ENCODE data around the gene NUP37. TPM values are rescaled to one million over a fixed set of nuclear protein-coding genes. Genes with fewer than 3 reads are reported as not detected.

Gene NUP37
- total and polyA plus RNA-seq, 2 donors, result 22.3 to 52.8 TPM

- no peaks in the 10 kb centered on the region for H3K9me3 ChIP-seq (ENCODE audit: control insufficient read depth in 2 of 2, insufficient read depth in 1 of 2, low read length in 1 of 2)
- peak overlapping the region in 1 of 2 donors; percentile 32 for H3K27ac ChIP-seq (ENCODE audit: low read depth in 1 of 2, low read length in 1 of 2)
- H3K4me3 ChIP-seq (ENCODE audit: low read length in 2 of 2), result no peak overlapping the region
- no peak for DNase-seq (ENCODE audit: low read depth in 6 of 9, low spot score in 9 of 9)
- peaks cover 2 to 8% of the 10 kb centered on the region in 2 donors for H3K4me1 ChIP-seq (ENCODE audit: control insufficient read depth in 2 of 2, insufficient read depth in 2 of 2, low read length in 2 of 2)
- WGBS, result 100% methylated on average over 4 of the region's 4 CpGs
- H3K27me3 ChIP-seq (ENCODE audit: control insufficient read depth in 2 of 2, insufficient read depth in 1 of 2, low read length in 1 of 2), result no peaks in the 10 kb centered on the region
- H3K36me3 ChIP-seq (ENCODE audit: control insufficient read depth in 2 of 2, insufficient read depth in 2 of 2, low read length in 1 of 2), result peaks cover 15 to 20% of the 10 kb centered on the region in 2 donors
Observed at GRCh38 chr12:102052192-102053061, 67.5 kb downstream of the NUP37 start.

- WGBS, result 95% methylated on average over 1 of the region's 1 CpG
- H3K4me1 ChIP-seq (ENCODE audit: control insufficient read depth in 2 of 2, insufficient read depth in 2 of 2, low read length in 2 of 2), result peaks cover 2 to 8% of the 10 kb centered on the region in 2 donors
- H3K36me3 ChIP-seq (ENCODE audit: control insufficient read depth in 2 of 2, insufficient read depth in 2 of 2, low read length in 1 of 2), result peaks cover 15 to 16% of the 10 kb centered on the region in 2 donors
- H3K27me3 ChIP-seq (ENCODE audit: control insufficient read depth in 2 of 2, insufficient read depth in 1 of 2, low read length in 1 of 2), result no peaks in the 10 kb centered on the region
- no peaks in the 10 kb centered on the region for H3K9me3 ChIP-seq (ENCODE audit: control insufficient read depth in 2 of 2, insufficient read depth in 1 of 2, low read length in 1 of 2)
- peak overlapping the region in 1 of 2 donors; percentile 32 for H3K27ac ChIP-seq (ENCODE audit: low read depth in 1 of 2, low read length in 1 of 2)
- no peak overlapping the region for H3K4me3 ChIP-seq (ENCODE audit: low read length in 2 of 2)
- no peak for DNase-seq (ENCODE audit: low read depth in 6 of 9, low spot score in 9 of 9)
Observed at GRCh38 chr12:102051431-102051965, 68.4 kb downstream of the NUP37 start.

- peak in 1 of 9 donors; percentile 23 for DNase-seq (ENCODE audit: low read depth in 6 of 9, low spot score in 9 of 9)
- WGBS, result 8% methylated on average over 1 of the region's 1 CpG
- no peaks in the 10 kb centered on the region for H3K27me3 ChIP-seq (ENCODE audit: control insufficient read depth in 2 of 2, insufficient read depth in 1 of 2, low read length in 1 of 2)
- H3K9me3 ChIP-seq (ENCODE audit: control insufficient read depth in 2 of 2, insufficient read depth in 1 of 2, low read length in 1 of 2), result no peaks in the 10 kb centered on the region
- H3K4me1 ChIP-seq (ENCODE audit: control insufficient read depth in 2 of 2, insufficient read depth in 2 of 2, low read length in 2 of 2), result peaks cover 2 to 8% of the 10 kb centered on the region in 2 donors
- peaks cover 15 to 19% of the 10 kb centered on the region in 2 donors for H3K36me3 ChIP-seq (ENCODE audit: control insufficient read depth in 2 of 2, insufficient read depth in 2 of 2, low read length in 1 of 2)
- peak overlapping the region in 1 of 2 donors; percentile 40 for H3K27ac ChIP-seq (ENCODE audit: low read depth in 1 of 2, low read length in 1 of 2)
- H3K4me3 ChIP-seq (ENCODE audit: low read length in 2 of 2), result no peak overlapping the region
Observed at GRCh38 chr12:102050660-102051430, 69.1 kb downstream of the NUP37 start.

- Histone ChIP-seq H3K36me3 (ENCODE audit: control insufficient read depth in 2 of 2, insufficient read depth in 2 of 2, low read length in 1 of 2) (peaks cover 7 to 19% of the 10 kb centered on the region in 2 donors), H3K4me1 (ENCODE audit: control insufficient read depth in 2 of 2, insufficient read depth in 2 of 2, low read length in 2 of 2) (peaks cover 0 to 7% of the 10 kb centered on the region in 2 donors), H3K27me3 (ENCODE audit: control insufficient read depth in 2 of 2, insufficient read depth in 1 of 2, low read length in 1 of 2) (no peaks in the 10 kb centered on the region), H3K27ac (ENCODE audit: low read depth in 1 of 2, low read length in 1 of 2) (peak overlapping the region in 1 of 2 donors; percentile 58), H3K9me3 (ENCODE audit: control insufficient read depth in 2 of 2, insufficient read depth in 1 of 2, low read length in 1 of 2) (no peaks in the 10 kb centered on the region), H3K4me3 (ENCODE audit: low read length in 2 of 2) (no peak overlapping the region)
- DNase-seq (ENCODE audit: low read depth in 6 of 9, low spot score in 9 of 9), result peak; percentile 32 to 90 (median 69)
- whole genome bisulfite sequencing, result 3% methylated on average over 1 of the region's 1 CpG
Observed at GRCh38 chr12:102043928-102044327, 76.0 kb downstream of the NUP37 start.

- no peak for DNase-seq (ENCODE audit: low read depth in 6 of 9, low spot score in 9 of 9)
- peaks cover 0 to 5% of the 10 kb centered on the region in 2 donors for H3K36me3 ChIP-seq (ENCODE audit: control insufficient read depth in 2 of 2, insufficient read depth in 2 of 2, low read length in 1 of 2)
- H3K4me3 ChIP-seq (ENCODE audit: low read length in 2 of 2), result no peak overlapping the region
- no peaks in the 10 kb centered on the region for H3K9me3 ChIP-seq (ENCODE audit: control insufficient read depth in 2 of 2, insufficient read depth in 1 of 2, low read length in 1 of 2)
- H3K27me3 ChIP-seq (ENCODE audit: control insufficient read depth in 2 of 2, insufficient read depth in 1 of 2, low read length in 1 of 2), result no peaks in the 10 kb centered on the region
- H3K27ac ChIP-seq (ENCODE audit: low read depth in 1 of 2, low read length in 1 of 2), result no peak overlapping the region
- no peaks in the 10 kb centered on the region for H3K4me1 ChIP-seq (ENCODE audit: control insufficient read depth in 2 of 2, insufficient read depth in 2 of 2, low read length in 2 of 2)
- WGBS, result 65% methylated on average over 3 of the region's 3 CpGs
Observed at GRCh38 chr12:102033991-102034745, 85.7 kb downstream of the NUP37 start.

- no peaks in the 10 kb centered on the region for H3K27me3 ChIP-seq (ENCODE audit: control insufficient read depth in 2 of 2, insufficient read depth in 1 of 2, low read length in 1 of 2)
- no peak for DNase-seq (ENCODE audit: low read depth in 6 of 9, low spot score in 9 of 9)
- H3K36me3 ChIP-seq (ENCODE audit: control insufficient read depth in 2 of 2, insufficient read depth in 2 of 2, low read length in 1 of 2), result no peaks in the 10 kb centered on the region
Observed at GRCh38 chr12:102031852-102032251, 88.1 kb downstream of the NUP37 start.

GRCh38 chr12:102029141-102029540 lies 90.8 kb downstream of the NUP37 start:
- 96% methylated on average over 4 of the region's 4 CpGs for WGBS
- H3K9me3 ChIP-seq (ENCODE audit: control insufficient read depth in 2 of 2, insufficient read depth in 1 of 2, low read length in 1 of 2), result no peaks in the 10 kb centered on the region
- no peak for DNase-seq (ENCODE audit: low read depth in 6 of 9, low spot score in 9 of 9)
- peaks cover 0 to under 1% of the 10 kb centered on the region in 2 donors for H3K36me3 ChIP-seq (ENCODE audit: control insufficient read depth in 2 of 2, insufficient read depth in 2 of 2, low read length in 1 of 2)
- H3K4me1 ChIP-seq (ENCODE audit: control insufficient read depth in 2 of 2, insufficient read depth in 2 of 2, low read length in 2 of 2), result no peaks in the 10 kb centered on the region
- H3K27ac ChIP-seq (ENCODE audit: low read depth in 1 of 2, low read length in 1 of 2), result no peak overlapping the region
- no peaks in the 10 kb centered on the region for H3K27me3 ChIP-seq (ENCODE audit: control insufficient read depth in 2 of 2, insufficient read depth in 1 of 2, low read length in 1 of 2)
- H3K4me3 ChIP-seq (ENCODE audit: low read length in 2 of 2), result no peak overlapping the region

More at GRCh38 chr12:102031852-102032251, 88.1 kb downstream of the NUP37 start:
- Histone ChIP-seq H3K9me3 (ENCODE audit: control insufficient read depth in 2 of 2, insufficient read depth in 1 of 2, low read length in 1 of 2) (no peaks in the 10 kb centered on the region), H3K4me1 (ENCODE audit: control insufficient read depth in 2 of 2, insufficient read depth in 2 of 2, low read length in 2 of 2) (no peaks in the 10 kb centered on the region), H3K4me3 (ENCODE audit: low read length in 2 of 2) (no peak overlapping the region), H3K27ac (ENCODE audit: low read depth in 1 of 2, low read length in 1 of 2) (no peak overlapping the region)

- Histone ChIP-seq H3K27me3 (ENCODE audit: control insufficient read depth in 2 of 2, insufficient read depth in 1 of 2, low read length in 1 of 2) (no peaks in the 10 kb centered on the region), H3K4me3 (ENCODE audit: low read length in 2 of 2) (no peak overlapping the region), H3K27ac (ENCODE audit: low read depth in 1 of 2, low read length in 1 of 2) (no peak overlapping the region), H3K4me1 (ENCODE audit: control insufficient read depth in 2 of 2, insufficient read depth in 2 of 2, low read length in 2 of 2) (no peaks in the 10 kb centered on the region), H3K9me3 (ENCODE audit: control insufficient read depth in 2 of 2, insufficient read depth in 1 of 2, low read length in 1 of 2) (no peaks in the 10 kb centered on the region), H3K36me3 (ENCODE audit: control insufficient read depth in 2 of 2, insufficient read depth in 2 of 2, low read length in 1 of 2) (peaks cover 0 to 8% of the 10 kb centered on the region in 2 donors)
- DNase-seq (ENCODE audit: low read depth in 6 of 9, low spot score in 9 of 9), result no peak
- 87% methylated on average over 1 of the region's 1 CpG for WGBS
Observed at GRCh38 chr12:102026728-102027127, 93.2 kb downstream of the NUP37 start.

All from thymus (tissue), 11 donors.